ENCODE measurements around the gene PRDM13.
"Not testable (repeated sequence)": the region's sequence is repeated elsewhere in the genome, so short reads cannot be mapped to it uniquely, and the experiment has no call there.

The PRDM13 gene

DNA sequence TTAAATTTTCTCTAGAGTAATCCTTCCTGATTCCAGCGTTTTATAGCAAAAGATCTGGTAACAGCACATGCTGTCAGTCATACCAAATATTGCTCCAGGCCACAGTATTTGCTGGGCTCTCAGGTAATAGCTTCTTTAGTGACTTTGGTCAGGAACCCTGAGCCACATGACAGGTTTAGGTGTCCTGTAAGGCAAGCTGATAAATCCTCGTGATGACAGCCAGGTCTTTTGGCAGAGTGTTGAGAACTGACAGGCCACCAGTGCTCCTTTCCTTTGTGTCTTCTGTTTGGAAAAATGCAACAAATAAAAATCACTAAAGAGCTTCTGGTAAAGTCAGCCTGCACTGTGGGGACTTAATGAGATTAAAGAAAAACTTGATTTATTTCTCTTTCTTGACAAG, 34.6 kb downstream of the PRDM13 start:
- DNase-seq = no peak

DNA sequence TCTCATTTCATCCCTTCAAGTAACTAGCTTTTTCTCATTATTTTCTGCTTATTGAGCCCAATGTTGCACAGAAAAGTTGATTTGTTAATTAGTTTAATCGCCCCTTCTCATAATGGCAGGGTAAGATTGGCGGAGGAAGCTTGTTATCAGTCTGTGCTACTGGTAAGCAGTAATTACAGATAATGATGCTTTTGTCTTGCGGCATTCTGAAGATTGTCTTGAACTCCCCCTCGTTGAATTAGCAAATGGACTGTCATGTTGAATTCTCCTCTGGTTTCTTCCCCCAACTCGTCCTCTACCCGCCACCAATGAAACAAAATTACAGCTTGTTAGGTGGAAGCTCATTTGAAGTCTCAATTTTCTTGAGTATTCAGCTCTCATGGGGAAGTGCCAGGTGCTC, 39.4 kb downstream of the PRDM13 start:
- no peak for DNase-seq

DNA sequence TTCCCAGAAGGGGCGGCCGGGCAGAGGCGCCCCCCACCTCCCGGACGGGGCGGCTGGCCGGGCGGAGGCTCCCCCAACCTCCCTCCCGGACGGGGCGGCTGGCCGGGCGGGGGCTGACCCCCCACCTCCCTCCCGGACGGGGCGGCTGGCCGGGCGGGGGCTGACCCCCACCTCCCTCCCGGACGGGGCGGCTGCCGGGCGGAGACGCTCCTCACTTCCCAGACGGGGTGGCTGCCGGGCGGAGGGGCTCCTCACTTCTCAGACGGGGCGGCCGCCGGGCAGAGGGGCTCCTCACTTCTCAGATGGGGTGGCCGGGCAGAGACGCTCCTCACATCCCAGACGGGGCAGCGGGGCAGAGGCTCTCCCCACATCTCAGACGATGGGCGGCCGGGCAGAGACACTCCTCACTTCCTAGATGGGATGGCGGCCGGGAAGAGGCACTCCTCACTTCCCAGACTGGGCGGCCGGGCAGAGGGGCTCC, 43.5 kb downstream of the PRDM13 start:
- not testable (repeated sequence) for DNase-seq

DNA sequence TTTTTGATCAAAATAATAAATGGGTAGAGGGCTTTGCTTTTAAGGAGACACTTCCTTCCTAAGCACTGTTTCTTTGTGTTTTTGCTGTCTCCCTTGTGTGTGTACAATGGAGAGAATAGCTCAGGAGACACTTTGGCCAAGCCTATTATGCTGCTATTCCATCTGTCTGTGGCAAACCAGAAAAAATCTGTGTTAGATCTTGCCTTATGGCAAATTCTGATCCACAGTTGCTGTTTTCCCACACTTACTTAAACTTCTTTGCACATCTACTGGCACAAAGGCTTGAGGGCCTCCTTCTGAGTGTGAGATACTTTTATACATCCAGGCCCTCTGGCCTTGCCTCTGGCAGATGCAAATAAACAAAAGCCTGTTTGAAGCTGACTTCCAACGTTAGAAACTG, 53.6 kb downstream of the PRDM13 start:
- no peak for DNase-seq

DNA sequence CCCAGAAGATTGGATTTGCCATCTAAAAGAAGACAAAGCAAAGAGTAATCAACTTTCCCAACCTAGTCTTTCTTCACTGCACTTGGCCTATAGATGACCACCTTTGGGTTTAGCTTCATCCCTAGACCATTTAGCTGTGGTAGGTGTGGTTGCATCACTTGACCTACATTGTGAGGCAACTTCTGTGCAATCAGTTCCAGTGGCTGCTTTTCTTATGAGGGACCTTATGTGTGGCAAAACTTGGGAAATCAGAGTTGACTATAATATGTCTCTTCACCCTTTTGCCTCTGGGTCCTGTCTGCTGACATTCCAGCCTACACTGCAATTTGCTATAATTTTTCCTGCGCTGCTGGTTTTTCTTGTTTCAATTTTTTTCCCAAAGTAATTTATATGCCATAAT, 55.2 kb downstream of the PRDM13 start:
- no peak for DNase-seq

DNA sequence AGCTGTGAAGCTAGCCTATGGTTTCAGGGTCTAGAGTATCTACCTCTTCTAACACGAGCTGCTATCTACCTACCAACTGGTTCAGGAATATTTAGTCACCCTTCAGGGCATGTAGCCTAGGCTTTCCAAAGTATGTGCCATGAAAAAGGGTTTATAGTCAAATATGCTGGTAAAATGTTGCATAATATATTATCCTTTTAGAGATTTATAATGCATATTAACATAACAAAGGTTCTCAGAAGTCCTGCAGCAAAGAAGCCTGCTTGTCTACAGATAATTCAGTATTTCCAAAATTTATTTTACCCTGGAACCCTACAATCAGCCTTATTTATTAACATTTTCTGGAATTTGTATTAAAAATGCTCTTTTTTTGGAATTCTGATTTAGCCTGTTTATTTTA, 56.0 kb downstream of the PRDM13 start:
- no peak for DNase-seq
